Transverse colon (tissue), 3 donors: ENCODE results near the gene ATG12.

Source experiments
- EP300 ChIP-seq: sonication (generic); formaldehyde crosslinking; IDR thresholded peaks from one replicate; pipeline ENCODE4 v1.6.1; 2017; ENCODE audit warnings: antibody characterized with exemption, low read depth
- POLR2A ChIP-seq: fragments of 450-650 bp; IDR thresholded peaks from one replicate; pipeline ENCODE4 v1.6.1; 2016; ENCODE audit warnings: antibody characterized with exemption, mild to moderate bottlenecking, moderate library complexity
- POLR2AphosphoS5 ChIP-seq, 3 donors: sonication (generic); formaldehyde crosslinking; IDR thresholded peaks; one replicate each; pipeline ENCODE4 v1.6.1; 2016; ENCODE audit warnings: antibody characterized with exemption in 3 of 3

GRCh38 chr5:115815693-115816225, 25.6 kb downstream of the ATG12 start:
- no peak for TF ChIP-seq POLR2AphosphoS5 (IDR thresholded peaks at IDR 0.05)
- no peak for TF ChIP-seq POLR2A
- TF ChIP-seq EP300: no peak
